GM12874 (cell line): ENCODE data around the gene GFOD1.

Experiments
- CTCF ChIP-seq: IDR thresholded peaks from 2 replicates; pipeline ENCODE4 v1.5.1; 2011; ENCODE audit warnings: low read depth, mild to moderate bottlenecking, control low read depth, low read length, moderate library complexity; ENCODE audit not compliant: insufficient read depth

The GFOD1 gene

GRCh38 chr6:13527671-13528056 is 40.3 kb upstream of the GFOD1 start:
- no peak for TF ChIP-seq CTCF

- TF ChIP-seq CTCF = no peak
Observed at GRCh38 chr6:13526727-13527670, 39.6 kb upstream of the GFOD1 start.

- no peak for TF ChIP-seq CTCF
Observed at GRCh38 chr6:13526357-13526726, 38.9 kb upstream of the GFOD1 start.

- no peak for TF ChIP-seq CTCF
Observed at GRCh38 chr6:13524801-13525508, 37.6 kb upstream of the GFOD1 start.

- no peak for TF ChIP-seq CTCF
Observed at GRCh38 chr6:13523826-13524622, 36.6 kb upstream of the GFOD1 start.

GRCh38 chr6:13522656-13523055 is 35.3 kb upstream of the GFOD1 start:
- TF ChIP-seq CTCF = no peak

GRCh38 chr6:13519839-13520238 is 32.4 kb upstream of the GFOD1 start:
- no peak for TF ChIP-seq CTCF
